PFSK-1 (cell line): ENCODE measurements around the gene CDH6.

Experiments
- POLR2AphosphoS5 ChIP-seq: IDR thresholded peaks from 2 replicates; pipeline ENCODE4 v1.6.1; 2012; ENCODE audit warnings: low read depth, mild to moderate bottlenecking, control low read depth, low read length, moderate library complexity
- SIN3A ChIP-seq: IDR thresholded peaks from 2 replicates; pipeline ENCODE4 v1.6.1; 2012; ENCODE audit warnings: mild to moderate bottlenecking, low read length, moderate library complexity, borderline replicate concordance; ENCODE audit not compliant: insufficient read depth

DNA sequence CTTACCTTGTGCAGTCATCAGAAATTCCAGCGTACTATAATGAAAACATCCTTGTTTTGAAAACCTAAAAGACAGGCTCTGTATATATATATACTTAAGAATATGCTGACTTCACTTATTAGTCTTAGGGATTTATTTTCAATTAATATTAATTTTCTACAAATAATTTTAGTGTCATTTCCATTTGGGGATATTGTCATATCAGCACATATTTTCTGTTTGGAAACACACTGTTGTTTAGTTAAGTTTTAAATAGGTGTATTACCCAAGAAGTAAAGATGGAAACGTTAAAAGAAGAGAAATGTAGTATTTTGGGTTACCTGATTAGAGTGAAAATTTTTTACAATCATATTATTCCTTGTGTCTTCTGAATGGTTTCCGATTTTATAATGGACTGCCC lies 131.4 kb downstream of the CDH6 start:
- no peak for TF ChIP-seq POLR2AphosphoS5
- no peak for TF ChIP-seq SIN3A
